Smooth muscle cell (in vitro differentiated cells): ENCODE data around the gene DKK1. TPM values are rescaled to one million over a fixed set of nuclear protein-coding genes. Genes with fewer than 3 reads are reported as not detected.

Experiments used
- DNase-seq: peaks from one replicate; lab custom pipeline; 2025; ENCODE audit not compliant: unreplicated experiment; lab: John Stamatoyannopoulos, UW
- H2AFZ ChIP-seq: fragments of 200-600 bp; sonication (generic); 2 replicates; pipeline ENCODE4 v1.6.0; 2016; ENCODE audit warnings: antibody characterized with exemption, low read depth, mild to moderate bottlenecking
- H3F3A ChIP-seq: fragments of 200-600 bp; sonication (generic); 2 replicates; pipeline ENCODE4 v1.6.0; 2017; ENCODE audit warnings: antibody characterized with exemption, low read depth
- H3K27ac ChIP-seq: fragments of 200-600 bp; sonication (generic); 2 replicates; pipeline ENCODE4 v1.5.1; 2016; ENCODE audit warnings: low read depth, mild to moderate bottlenecking
- H3K27me3 ChIP-seq: fragments of 200-600 bp; sonication (generic); 2 replicates; pipeline ENCODE4 v1.6.1; 2016; ENCODE audit warnings: low read depth, mild to moderate bottlenecking
- H3K36me3 ChIP-seq: fragments of 200-600 bp; sonication (generic); 2 replicates; pipeline ENCODE4 v1.5.1; 2016; ENCODE audit warnings: low read depth
- H3K4me1 ChIP-seq: fragments of 200-600 bp; sonication (generic); 2 replicates; pipeline ENCODE4 v1.5.1; 2016; ENCODE audit warnings: low read depth
- H3K4me2 ChIP-seq: fragments of 200-600 bp; sonication (generic); 2 replicates; pipeline ENCODE4 v1.6.0; 2016; ENCODE audit warnings: mild to moderate bottlenecking
- H3K4me3 ChIP-seq: fragments of 200-600 bp; sonication (generic); 2 replicates; pipeline ENCODE4 v1.5.1; 2016; ENCODE audit warnings: mild to moderate bottlenecking
- H3K79me2 ChIP-seq: fragments of 200-600 bp; sonication (generic); 2 replicates; pipeline ENCODE4 v1.6.0; 2016; ENCODE audit warnings: low read depth, mild to moderate bottlenecking
- H3K9ac ChIP-seq: fragments of 200-600 bp; sonication (generic); 2 replicates; pipeline ENCODE4 v1.6.0; 2016; ENCODE audit warnings: low read depth
- H3K9me3 ChIP-seq: fragments of 200-600 bp; sonication (generic); replicated peaks from 2 replicates; pipeline ENCODE4 v1.5.1; 2016; ENCODE audit warnings: low read depth
- H4K20me1 ChIP-seq: fragments of 200-600 bp; sonication (generic); 2 replicates; pipeline ENCODE4 v1.6.0; 2016; ENCODE audit warnings: low read depth
- CTCF ChIP-seq: fragments of 200-600 bp; sonication (generic); IDR thresholded peaks from 2 replicates; pipeline ENCODE4 v1.5.1; 2017; ENCODE audit warnings: borderline replicate concordance, mild to moderate bottlenecking, antibody characterized with exemption; ENCODE audit not compliant: insufficient read depth, poor library complexity, severe bottlenecking
- WGBS: methylation state at CpG from one replicate; pipeline ENCODE4 v1.1.7; 2016; ENCODE audit warnings: low lambda C conversion rate; 5-methylcytosine and 5-hydroxymethylcytosine counted together
- polyA plus RNA-seq: library from polyadenylated mRNA; unstranded; fragments of >200 nt; fragmentation: Nextera tagmentation; extraction: Ambion mirVana; gene quantifications from 2 replicates; pipeline ENCODE4 v1.2.1, GENCODE V29; 2016
- total RNA-seq: library from RNA; depleted of rRNA; stranded (reverse); fragments of >200 nt; gene quantifications from 2 replicates; pipeline ENCODE4 v1.2.3, GENCODE V29; 2014

DKK1 gene
- total and polyA plus RNA-seq, 2 experiments from 2014 or later: 59.5 to 76.6 TPM

GRCh38 chr10:52316001-52316400, 1.9 kb downstream of the DKK1 start:
- peak overlapping the region; percentile 95 for H3K27ac ChIP-seq
- 42% methylated on average over 1 of the region's 1 CpG for WGBS

GRCh38 chr10:52316500-52316899, 2.4 kb downstream of the DKK1 start:
- Histone ChIP-seq H3K9ac (no peak overlapping the region), H3K27ac (peak overlapping the region; percentile 95), H3K36me3 (no peaks in the 10 kb centered on the region), H3K4me2 (peak overlapping the region; percentile 94), H4K20me1 (no peaks in the 10 kb centered on the region), H3K9me3 (no peaks in the 10 kb centered on the region), H2AFZ (no peak overlapping the region), H3F3A (peaks cover 30% of the 10 kb centered on the region), H3K27me3 (no peaks in the 10 kb centered on the region), H3K4me3 (peak overlapping the region; percentile 76), H3K4me1 (peaks cover 35% of the 10 kb centered on the region), H3K79me2 (no peaks in the 10 kb centered on the region)
- TF ChIP-seq CTCF: no peak
- 85% methylated on average over 4 of the region's 4 CpGs for WGBS
- DNase-seq: no peak

More at GRCh38 chr10:52316001-52316400, 1.9 kb downstream of the DKK1 start:
- H3K79me2 ChIP-seq: no peaks in the 10 kb centered on the region
- peak overlapping the region; percentile 76 for H3K4me3 ChIP-seq
- peaks cover 35% of the 10 kb centered on the region for H3K4me1 ChIP-seq
- no peak overlapping the region for H2AFZ ChIP-seq
- TF ChIP-seq CTCF: no peak
- no peaks in the 10 kb centered on the region for H3K27me3 ChIP-seq
- no peaks in the 10 kb centered on the region for H3K36me3 ChIP-seq
- no peaks in the 10 kb centered on the region for H3K9me3 ChIP-seq
- H3K4me2 ChIP-seq: peak overlapping the region; percentile 94
- no peak for DNase-seq
- H4K20me1 ChIP-seq: no peaks in the 10 kb centered on the region
- H3F3A ChIP-seq: peaks cover 30% of the 10 kb centered on the region
- no peak overlapping the region for H3K9ac ChIP-seq

GRCh38 chr10:52318136-52318701, 4.1 kb downstream of the DKK1 start:
- Histone ChIP-seq H3K4me2 (peak overlapping the region; percentile 94), H2AFZ (peak overlapping the region; percentile 52), H3F3A (peaks cover 30% of the 10 kb centered on the region), H3K4me1 (peaks cover 35% of the 10 kb centered on the region), H3K36me3 (no peaks in the 10 kb centered on the region), H3K9ac (peak overlapping the region; percentile 65), H3K4me3 (no peak overlapping the region), H3K27ac (peak overlapping the region; percentile 95), H3K27me3 (no peaks in the 10 kb centered on the region), H3K79me2 (no peaks in the 10 kb centered on the region), H3K9me3 (no peaks in the 10 kb centered on the region), H4K20me1 (no peaks in the 10 kb centered on the region)
- no peak for TF ChIP-seq CTCF
- DNase-seq: no peak
- 31% methylated on average over 5 of the region's 5 CpGs for WGBS
